GM13976 (cell line): ENCODE data around the gene BOD1L1.

Source experiments
- DNase-seq: peaks from one replicate; pipeline ENCODE4 v3.0.0; 2012; ENCODE audit warnings: low spot score
- CTCF ChIP-seq: IDR thresholded peaks from 2 replicates; pipeline ENCODE4 v1.5.1; 2012; ENCODE audit warnings: borderline replicate concordance, mild to moderate bottlenecking; ENCODE audit not compliant: insufficient read depth; ENCODE audit errors: extremely low read depth, missing control alignments, control extremely low read depth
- in situ Hi-C: fragments of 300-500 bp; cut with MboI; formaldehyde crosslinking; loops from one replicate; pipeline ENCODE4 v1.12.0; 2022; ENCODE audit warnings: low sequenced_read_pairs, mixed read lengths, inconsistent platforms; ENCODE audit not compliant: unreplicated experiment

BOD1L1 gene

GRCh38 chr4:13642170-13642950 is 14.8 kb upstream of the BOD1L1 start:
- no peak for TF ChIP-seq CTCF
- no peak for DNase-seq
- in situ Hi-C loops: loop anchor here (25.0 kb wide), 1 partner anchor 1520 kb away; no protein-coding TSS in a partner anchor

GRCh38 chr4:13641084-13641483 is 13.6 kb upstream of the BOD1L1 start:
- DNase-seq: no peak
- in situ Hi-C loops: loop anchor here (25.0 kb wide), 1 partner anchor 1521 kb away; no protein-coding TSS in a partner anchor
- TF ChIP-seq CTCF: no peak

- in situ Hi-C loops: loop anchor here (25.0 kb wide), 1 partner anchor 1522 kb away; no protein-coding TSS in a partner anchor
- no peak for TF ChIP-seq CTCF
- DNase-seq: no peak
These were observed 12.8 kb upstream of the BOD1L1 start for GRCh38 chr4:13640149-13640940.

- no peak for TF ChIP-seq CTCF
- DNase-seq: no peak
- in situ Hi-C loops: loop anchor here (25.0 kb wide), 1 partner anchor 1527 kb away; no protein-coding TSS in a partner anchor
These were observed 7.8 kb upstream of the BOD1L1 start for GRCh38 chr4:13635286-13635799.

GRCh38 chr4:13633671-13634070 is 6.1 kb upstream of the BOD1L1 start:
- TF ChIP-seq CTCF: no peak
- in situ Hi-C loops: loop anchor here (25.0 kb wide), 1 partner anchor 1529 kb away; no protein-coding TSS in a partner anchor
- no peak for DNase-seq

- TF ChIP-seq CTCF: no peak
- DNase-seq: no peak
- in situ Hi-C loops: loop anchor here (25.0 kb wide), 1 partner anchor 1535 kb away; no protein-coding TSS in a partner anchor
These were observed 333 bp downstream of the BOD1L1 start for GRCh38 chr4:13627178-13627605.
